GM21723 (cell line): ENCODE data around the gene TMEM132E.
"Not testable (repeated sequence)": the region's sequence is repeated elsewhere in the genome, so short reads cannot be mapped to it uniquely, and the experiment has no call there.

Source experiments
- ATAC-seq: cut with Tn5 transposase; IDR thresholded peaks from one replicate; pipeline ENCODE4 v1.9.1; 2021; ENCODE audit warnings: mild to moderate bottlenecking, moderate library complexity; ENCODE audit not compliant: unreplicated experiment

The TMEM132E gene, protein sequence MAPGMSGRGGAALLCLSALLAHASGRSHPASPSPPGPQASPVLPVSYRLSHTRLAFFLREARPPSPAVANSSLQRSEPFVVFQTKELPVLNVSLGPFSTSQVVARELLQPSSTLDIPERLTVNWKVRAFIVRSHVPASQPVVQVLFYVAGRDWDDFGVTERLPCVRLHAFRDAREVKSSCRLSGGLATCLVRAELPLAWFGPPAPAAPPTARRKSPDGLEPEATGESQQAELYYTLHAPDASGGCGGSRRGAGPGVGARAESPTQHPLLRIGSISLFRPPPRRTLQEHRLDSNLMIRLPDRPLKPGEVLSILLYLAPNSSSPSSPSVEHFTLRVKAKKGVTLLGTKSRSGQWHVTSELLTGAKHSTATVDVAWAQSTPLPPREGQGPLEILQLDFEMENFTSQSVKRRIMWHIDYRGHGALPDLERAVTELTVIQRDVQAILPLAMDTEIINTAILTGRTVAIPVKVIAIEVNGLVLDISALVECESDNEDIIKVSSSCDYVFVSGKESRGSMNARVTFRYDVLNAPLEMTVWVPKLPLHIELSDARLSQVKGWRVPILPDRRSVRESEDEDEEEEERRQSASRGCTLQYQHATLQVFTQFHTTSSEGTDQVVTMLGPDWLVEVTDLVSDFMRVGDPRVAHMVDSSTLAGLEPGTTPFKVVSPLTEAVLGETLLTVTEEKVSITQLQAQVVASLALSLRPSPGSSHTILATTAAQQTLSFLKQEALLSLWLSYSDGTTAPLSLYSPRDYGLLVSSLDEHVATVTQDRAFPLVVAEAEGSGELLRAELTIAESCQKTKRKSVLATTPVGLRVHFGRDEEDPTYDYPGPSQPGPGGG (N-terminal part only)

DNA sequence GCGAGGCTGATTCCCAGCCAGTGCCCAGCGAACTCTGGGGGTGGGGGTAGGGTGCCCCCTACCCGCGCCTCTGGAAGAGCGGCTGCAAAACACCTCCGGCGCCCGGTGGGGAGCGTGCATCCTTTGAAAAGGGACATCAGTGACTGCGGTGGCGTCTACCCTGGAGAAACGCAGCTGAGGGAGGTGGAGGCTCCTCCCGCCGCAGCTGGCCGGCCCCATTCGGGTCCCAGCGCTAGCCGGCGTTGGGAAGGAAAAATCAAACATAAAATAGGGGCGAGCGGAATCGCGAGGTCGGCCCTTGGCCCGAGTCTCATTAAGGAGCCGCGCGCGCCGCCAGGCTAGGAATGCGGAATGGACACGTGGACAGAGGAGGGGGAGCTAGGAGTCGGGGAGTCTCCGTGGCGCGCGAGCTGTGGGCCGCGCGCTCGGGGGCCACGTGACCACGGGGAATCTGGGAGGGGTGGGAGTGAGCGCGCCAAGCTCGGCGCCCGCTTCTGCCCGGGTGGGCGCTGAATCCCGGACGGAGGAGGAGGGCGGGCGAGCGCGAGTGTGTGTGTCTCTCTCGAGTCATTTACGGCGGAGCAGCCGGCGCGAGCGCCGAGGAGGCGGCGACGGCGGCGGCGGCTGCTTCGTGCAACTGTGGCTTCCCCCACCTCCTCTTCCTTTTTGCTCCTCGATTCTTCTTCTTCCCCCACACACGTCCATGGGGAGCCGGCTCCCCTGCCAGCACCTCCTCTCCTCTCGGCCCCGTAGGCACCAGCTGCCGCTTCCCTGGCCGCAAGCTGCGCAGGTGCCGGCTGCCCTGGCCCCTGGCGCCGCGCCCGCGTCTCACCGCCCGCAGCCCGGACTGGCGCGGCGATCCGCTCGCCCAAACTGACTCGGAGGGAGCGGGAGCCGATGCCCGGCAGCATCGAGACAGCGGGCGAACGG, at the start of gene TMEM132E:
Gene TMEM132E (plus strand): TSS at position 566 of the 930 bp plus-strand sequence. CDS start 1,495 bp downstream, outside the sequence.
- no peak for ATAC-seq

GRCh38 chr17:34530918-34531317, 48.5 kb upstream of the TMEM132E start:
- ATAC-seq, result no peak

DNA sequence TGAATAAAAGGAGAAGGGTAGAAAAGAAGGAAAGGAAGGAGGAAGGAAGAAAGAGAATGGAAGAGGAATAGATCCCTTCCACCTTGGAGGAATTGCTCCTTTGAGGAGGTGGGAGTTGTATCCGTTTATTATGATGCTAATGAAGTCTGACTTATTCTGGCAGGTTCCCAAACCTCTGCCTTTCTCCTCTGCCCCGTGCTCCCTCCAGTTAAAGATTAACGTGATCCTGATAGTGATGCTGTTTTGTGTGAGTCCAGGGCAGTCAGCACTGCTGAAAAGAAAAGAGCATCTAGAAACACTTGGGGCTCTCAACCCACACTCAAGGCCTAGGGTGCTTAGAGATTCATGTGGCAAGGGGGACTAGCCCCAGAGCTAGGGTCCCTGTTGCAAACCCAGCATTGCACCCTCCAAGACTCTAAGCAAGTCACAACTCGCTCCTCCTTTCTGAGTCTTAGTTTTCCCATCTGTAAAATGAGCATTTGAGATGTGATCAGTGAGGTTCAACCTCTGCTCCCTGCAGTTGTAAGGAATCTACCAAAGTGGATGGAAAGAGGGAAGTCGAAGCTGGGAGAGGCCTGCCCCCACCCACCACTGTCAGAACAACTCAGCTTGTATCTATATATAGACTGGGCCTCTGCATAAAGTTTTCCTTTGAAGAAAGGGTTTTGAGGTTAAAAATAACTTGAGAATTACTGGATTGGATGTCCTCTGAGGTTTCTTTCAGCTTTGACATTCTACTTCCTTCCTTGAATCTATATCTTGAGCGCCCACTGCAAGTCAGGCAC, 46.9 kb upstream of the TMEM132E start:
- no peak for ATAC-seq

- no peak for ATAC-seq
Observed at GRCh38 chr17:34533806-34534527, 45.4 kb upstream of the TMEM132E start.

GRCh38 chr17:34537445-34537844, 41.9 kb upstream of the TMEM132E start:
- ATAC-seq, result no peak

GRCh38 chr17:34538582-34538981, 40.8 kb upstream of the TMEM132E start:
- ATAC-seq, result not testable (repeated sequence)

DNA sequence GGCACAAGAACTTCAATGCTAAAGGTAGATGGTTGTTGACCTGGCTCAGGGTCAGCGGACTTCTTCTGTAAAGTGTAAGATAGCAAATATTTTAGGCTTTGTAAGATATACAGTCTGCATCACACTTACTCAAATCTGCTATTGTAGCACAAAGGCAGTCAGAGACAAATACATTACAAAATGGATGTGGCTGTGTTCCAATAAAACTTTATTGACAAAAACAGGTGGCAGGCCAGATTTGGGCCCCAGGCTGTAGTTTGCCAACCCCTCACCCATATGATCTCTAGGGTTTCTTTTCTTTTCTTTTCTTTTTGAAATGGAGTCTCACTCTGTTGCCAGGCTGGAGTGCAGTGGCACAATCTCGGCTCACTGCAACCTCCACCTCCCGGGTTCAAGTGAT, 39.5 kb upstream of the TMEM132E start:
- no peak for ATAC-seq

DNA sequence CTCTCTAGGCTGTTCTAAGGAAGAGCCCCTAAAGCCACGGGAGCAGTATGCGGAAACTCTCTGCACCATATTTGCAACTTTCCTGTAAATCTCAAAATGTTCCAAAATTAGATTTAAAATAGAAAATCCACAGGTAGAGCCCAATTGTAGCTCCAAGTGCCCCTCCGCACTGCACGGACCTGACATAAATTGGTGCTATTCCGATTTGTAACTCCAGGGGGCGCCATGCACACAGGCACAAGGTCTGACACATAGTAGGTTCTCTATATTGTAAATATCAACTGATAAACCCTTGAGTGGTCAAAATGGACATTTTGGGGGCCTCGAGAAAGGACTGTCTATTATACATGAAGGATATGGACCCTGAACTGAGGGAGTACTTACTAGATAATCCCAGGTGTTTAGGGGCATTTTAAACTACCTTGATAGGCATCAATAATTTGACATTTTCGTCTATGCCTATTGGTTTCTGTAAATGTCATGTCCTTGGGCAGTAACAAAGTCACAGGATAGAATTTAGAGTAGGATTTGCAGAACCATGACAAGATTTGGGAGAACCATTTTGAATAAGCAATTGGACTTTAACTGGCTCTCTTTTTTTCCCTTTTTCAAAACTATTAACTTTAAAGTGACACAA, 36.6 kb upstream of the TMEM132E start:
- no peak for ATAC-seq

- ATAC-seq, result no peak
Observed at GRCh38 chr17:34547453-34548063, 31.8 kb upstream of the TMEM132E start.

DNA sequence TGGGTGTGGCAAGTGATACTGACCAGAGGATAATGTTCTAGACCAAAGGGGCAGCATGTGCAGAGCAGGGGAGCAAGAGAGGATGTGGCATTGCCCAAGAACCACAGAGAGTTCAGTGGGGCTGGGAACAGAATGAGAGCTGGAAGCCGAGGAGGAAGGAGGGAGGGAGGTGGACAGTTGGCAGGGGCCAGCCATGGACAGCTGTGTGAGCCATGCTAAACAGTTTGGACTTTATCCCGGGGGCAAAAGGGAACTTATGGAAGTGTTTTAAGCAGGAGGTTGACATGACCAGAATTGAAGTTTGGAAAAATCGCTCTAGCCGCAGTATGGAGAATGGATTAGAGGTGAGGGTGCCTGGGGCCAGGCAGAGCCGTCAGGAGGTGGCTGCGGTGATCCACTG, 29.4 kb upstream of the TMEM132E start:
- no peak for ATAC-seq

DNA sequence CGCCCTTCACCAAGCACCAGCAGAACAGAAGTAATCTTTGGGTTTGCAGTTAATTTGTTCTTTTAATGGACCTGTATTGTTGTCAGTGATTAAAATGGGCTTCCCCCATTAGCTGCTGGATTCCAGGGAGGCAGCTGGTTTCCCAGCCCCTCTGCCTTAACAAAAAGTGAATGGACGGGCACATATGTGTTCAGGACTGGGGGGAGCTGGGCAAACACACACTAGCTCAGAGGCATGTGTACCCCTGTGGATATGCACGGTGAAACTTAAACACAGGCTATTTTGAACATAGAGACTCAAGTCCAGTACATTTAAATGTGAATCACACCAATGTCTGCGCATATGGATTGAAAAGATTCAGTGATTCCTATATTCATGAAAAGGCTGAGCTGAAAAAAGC, 25.5 kb upstream of the TMEM132E start:
- no peak for ATAC-seq

GRCh38 chr17:34556384-34556783, 23.0 kb upstream of the TMEM132E start:
- ATAC-seq, result no peak

- ATAC-seq, result no peak
Observed at GRCh38 chr17:34556931-34557330, 22.5 kb upstream of the TMEM132E start.

DNA sequence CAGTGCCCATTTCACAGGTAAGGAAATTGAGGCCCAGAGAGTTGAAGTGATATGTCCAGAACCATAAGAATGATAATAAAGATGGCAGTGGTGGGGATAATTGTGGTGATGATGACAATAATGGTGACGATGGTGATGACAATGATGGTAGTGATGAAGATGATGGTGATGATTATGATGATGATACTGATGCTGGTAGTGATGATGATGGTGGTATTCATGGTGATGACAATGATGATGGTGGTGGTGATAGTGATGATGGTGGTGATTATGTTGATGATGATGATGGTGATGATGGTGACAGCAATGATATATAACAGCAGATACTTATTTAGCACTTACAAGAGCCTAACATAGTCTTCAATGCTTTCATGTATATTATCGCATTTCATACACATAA, 18.1 kb upstream of the TMEM132E start:
- no peak for ATAC-seq

DNA sequence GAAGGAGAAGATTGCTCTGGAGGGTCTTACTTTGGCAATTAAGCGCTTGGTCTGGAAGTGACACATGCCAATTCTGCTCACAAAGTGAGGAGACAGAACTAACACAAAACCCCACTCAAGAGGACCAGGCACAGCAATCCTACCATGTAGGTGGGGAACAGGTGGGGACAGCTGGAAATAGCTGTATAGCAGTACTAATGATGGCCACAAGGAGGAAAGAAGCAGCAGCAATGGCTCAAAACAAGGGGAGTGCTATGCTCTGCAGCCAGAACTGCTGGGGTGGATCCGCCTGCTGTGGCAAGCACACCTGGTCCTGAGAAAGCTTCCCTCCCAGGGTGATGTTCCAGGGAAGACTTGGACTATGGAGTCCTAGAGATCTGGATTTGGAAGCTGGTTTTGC, 17.0 kb upstream of the TMEM132E start:
- ATAC-seq, result no peak

DNA sequence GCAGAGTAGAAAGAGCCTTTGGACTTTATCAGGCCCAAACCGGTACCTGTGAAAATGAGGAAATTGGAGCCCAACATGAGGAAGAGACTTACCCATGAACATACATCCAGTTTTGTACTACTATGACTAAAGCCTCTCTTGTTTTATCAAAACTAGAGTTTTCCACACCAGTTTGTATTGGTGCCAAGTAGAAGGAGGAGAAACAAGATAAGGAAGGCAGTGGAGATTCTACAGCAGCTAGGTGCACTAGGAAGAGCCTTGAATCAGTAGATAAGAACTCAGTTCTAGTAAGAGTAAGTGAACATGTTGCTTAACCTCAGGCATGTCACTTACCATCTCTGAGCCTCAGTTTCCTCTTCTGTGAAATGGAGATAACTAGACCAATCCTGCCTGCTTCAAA, 13.7 kb upstream of the TMEM132E start:
- ATAC-seq, result no peak

- no peak for ATAC-seq
Observed at GRCh38 chr17:34566201-34566600, 13.2 kb upstream of the TMEM132E start.

DNA sequence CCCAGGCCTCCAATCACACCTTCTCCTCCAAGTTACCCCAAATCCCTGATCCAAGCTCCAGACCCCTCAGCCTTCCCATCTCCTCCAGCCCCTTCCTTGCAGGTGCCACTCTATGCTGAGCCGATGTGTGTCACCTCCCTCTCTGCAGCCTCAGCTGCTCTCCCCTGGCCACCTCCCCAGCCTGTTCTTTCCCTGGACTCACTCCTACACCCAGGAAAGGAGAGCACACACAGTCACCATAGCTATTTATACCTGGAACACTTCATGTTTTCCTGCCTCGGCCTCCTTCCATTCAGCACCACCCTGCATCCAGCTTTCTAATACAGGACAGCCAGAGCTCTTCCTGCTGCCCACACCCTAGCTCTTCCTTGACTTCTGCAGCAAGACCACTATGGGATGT, 12.5 kb upstream of the TMEM132E start:
- ATAC-seq, result no peak
